Erythroblast (primary cell): ENCODE measurements around the gene PRELP.
"Not testable (repeated sequence)": the region's sequence is repeated elsewhere in the genome, so short reads cannot be mapped to it uniquely, and the experiment has no call there.

Experiments
- DNase-seq, 2 experiments: peaks; one replicate each; lab custom pipeline; 2025; lab: John Stamatoyannopoulos, UW
- GATA1 ChIP-seq: IDR thresholded peaks from 2 replicates; pipeline ENCODE4 v1.6.1; 2011; ENCODE audit warnings: low read depth, mild to moderate bottlenecking, control low read depth, low read length, moderate library complexity
- POLR2A ChIP-seq: IDR thresholded peaks from 2 replicates; pipeline ENCODE4 v1.6.1; 2011; ENCODE audit warnings: mild to moderate bottlenecking, low read length

Gene PRELP

GRCh38 chr1:203462143-203462542 lies 13.5 kb upstream of the PRELP start:
- TF ChIP-seq POLR2A, result no peak
- TF ChIP-seq GATA1, result no peak

GRCh38 chr1:203462878-203463277 lies 12.7 kb upstream of the PRELP start:
- DNase-seq, result no peak
- TF ChIP-seq POLR2A, result no peak
- TF ChIP-seq GATA1, result no peak

More at GRCh38 chr1:203462143-203462542, 13.5 kb upstream of the PRELP start:
- DNase-seq, result no peak

GRCh38 chr1:203463469-203464062 lies 12.0 kb upstream of the PRELP start:
- TF ChIP-seq POLR2A, result no peak
- TF ChIP-seq GATA1, result no peak

GRCh38 chr1:203464226-203464625 lies 11.4 kb upstream of the PRELP start:
- TF ChIP-seq POLR2A (no peak), GATA1 (no peak)
- no peak for DNase-seq

More at GRCh38 chr1:203463469-203464062, 12.0 kb upstream of the PRELP start:
- no peak for DNase-seq

GRCh38 chr1:203464743-203465142 lies 10.9 kb upstream of the PRELP start:
- no peak for DNase-seq
- TF ChIP-seq POLR2A (no peak), GATA1 (no peak)

GRCh38 chr1:203465146-203465798 lies 10.3 kb upstream of the PRELP start:
- TF ChIP-seq POLR2A (no peak), GATA1 (no peak)
- no peak for DNase-seq

- TF ChIP-seq POLR2A, result no peak
- no peak for TF ChIP-seq GATA1
- DNase-seq, result no peak
Observed at GRCh38 chr1:203465948-203466347, 9.7 kb upstream of the PRELP start.

GRCh38 chr1:203466906-203467549 lies 8.6 kb upstream of the PRELP start:
- DNase-seq, result not testable (repeated sequence)

GRCh38 chr1:203467550-203467921 lies 8.1 kb upstream of the PRELP start:
- TF ChIP-seq POLR2A (no peak), GATA1 (no peak)
- DNase-seq, result no peak

- DNase-seq, result no peak
- TF ChIP-seq POLR2A (no peak), GATA1 (no peak)
Observed at GRCh38 chr1:203468326-203468725, 7.3 kb upstream of the PRELP start.

GRCh38 chr1:203470240-203470639 lies 5.4 kb upstream of the PRELP start:
- no peak for DNase-seq
- no peak for TF ChIP-seq POLR2A
- no peak for TF ChIP-seq GATA1

GRCh38 chr1:203471841-203472240 lies 3.8 kb upstream of the PRELP start:
- no peak for TF ChIP-seq GATA1
- TF ChIP-seq POLR2A, result no peak
- DNase-seq, result no peak

- no peak for TF ChIP-seq POLR2A
- no peak for TF ChIP-seq GATA1
- no peak for DNase-seq
Observed at GRCh38 chr1:203473281-203473680, 2.3 kb upstream of the PRELP start.

GRCh38 chr1:203473781-203474305 lies 1.8 kb upstream of the PRELP start:
- TF ChIP-seq GATA1, result no peak
- TF ChIP-seq POLR2A, result no peak
- no peak for DNase-seq
